Neural cell (in vitro differentiated cells): ENCODE results near the gene CPA3. TPM values are rescaled to one million over a fixed set of nuclear protein-coding genes. Genes with fewer than 3 reads are reported as not detected.

Source experiments
- H2AFZ ChIP-seq: fragments of 200-600, 300-800 bp; sonication (generic), shearing (Covaris generic); 2 replicates; pipeline ENCODE4 v1.6.0; 2014; ENCODE audit warnings: low read depth, mild to moderate bottlenecking, antibody characterized with exemption, low read length, moderate library complexity
- H3F3A ChIP-seq: fragments of 200-600 bp; shearing (Covaris generic); 2 replicates; pipeline ENCODE4 v1.6.1; 2016; ENCODE audit warnings: mild to moderate bottlenecking, moderate library complexity, mixed read lengths, antibody characterized with exemption, low read length; ENCODE audit not compliant: insufficient read depth, poor library complexity, severe bottlenecking
- H3K27ac ChIP-seq: fragments of 200-600, 300-800 bp; sonication (generic), shearing (Covaris generic); 2 replicates; pipeline ENCODE4 v1.5.1; 2014; ENCODE audit warnings: mild to moderate bottlenecking, low read length, moderate library complexity
- H3K27me3 ChIP-seq: fragments of 300-800, 200-600 bp; sonication (generic), shearing (Covaris generic); 2 replicates; pipeline ENCODE4 v1.6.0; 2014; ENCODE audit warnings: mild to moderate bottlenecking, low read depth, low read length, moderate library complexity; ENCODE audit not compliant: insufficient read depth
- H3K36me3 ChIP-seq: fragments of 300-800, 200-600 bp; sonication (generic), shearing (Covaris generic); 2 replicates; pipeline ENCODE4 v1.5.1; 2014; ENCODE audit warnings: mild to moderate bottlenecking, antibody characterized with exemption, low read length, moderate library complexity; ENCODE audit not compliant: insufficient read depth
- H3K4me2 ChIP-seq: fragments of 300-800, 200-600 bp; sonication (generic), shearing (Covaris generic); 2 replicates; pipeline ENCODE4 v1.6.0; 2014; ENCODE audit warnings: mild to moderate bottlenecking, low read length
- H3K4me3 ChIP-seq: fragments of 300-800, 200-600 bp; sonication (generic), shearing (Covaris generic); 2 replicates; pipeline ENCODE4 v1.5.1; 2014; ENCODE audit warnings: mild to moderate bottlenecking, low read length, moderate library complexity
- H3K79me2 ChIP-seq: fragments of 200-600 bp; shearing (Covaris generic); replicated peaks from 2 replicates; pipeline ENCODE4 v1.6.0; 2014; ENCODE audit warnings: mild to moderate bottlenecking, low read length, moderate library complexity; ENCODE audit not compliant: insufficient read depth
- H3K9ac ChIP-seq: fragments of 300-800, 200-600 bp; sonication (generic), shearing (Covaris generic); 2 replicates; pipeline ENCODE4 v1.6.1; 2016; ENCODE audit warnings: mild to moderate bottlenecking, low read length, mixed read lengths
- H3K9me2 ChIP-seq: fragments of 200-600 bp; shearing (Covaris generic); 2 replicates; pipeline ENCODE4 v1.6.1; 2016; ENCODE audit warnings: mild to moderate bottlenecking, low read length, mixed read lengths; ENCODE audit not compliant: insufficient read depth
- H3K9me3 ChIP-seq: fragments of 200-600, 300-800 bp; sonication (generic), shearing (Covaris generic); 2 replicates; pipeline ENCODE4 v1.6.1; 2016; ENCODE audit warnings: mild to moderate bottlenecking, mixed run types, low read length, moderate library complexity, mixed read lengths
- H4K20me1 ChIP-seq: fragments of 200-600 bp; shearing (Covaris generic); 2 replicates; pipeline ENCODE4 v1.6.1; 2016; ENCODE audit warnings: mild to moderate bottlenecking, mixed run types; ENCODE audit not compliant: insufficient read depth
- CTCF ChIP-seq: fragments of 450-650 bp; IDR thresholded peaks from 2 replicates; pipeline ENCODE4 v1.5.1; 2014; ENCODE audit warnings: antibody characterized with exemption, mild to moderate bottlenecking, moderate library complexity; ENCODE audit not compliant: poor library complexity, severe bottlenecking
- EP300 ChIP-seq: fragments of 450-650 bp; conservative IDR thresholded peaks from 2 replicates; pipeline ENCODE4 v1.6.1; 2014; ENCODE audit warnings: antibody characterized with exemption, mild to moderate bottlenecking, moderate library complexity; ENCODE audit not compliant: poor library complexity, severe bottlenecking
- EZH2 ChIP-seq: fragments of 200-600, 300-800 bp; shearing (Covaris generic), sonication (generic); IDR thresholded peaks from 2 replicates; pipeline ENCODE4 v1.6.1; 2014; ENCODE audit warnings: antibody characterized with exemption, low read length, borderline replicate concordance, mild to moderate bottlenecking; ENCODE audit not compliant: insufficient read depth, poor library complexity, severe bottlenecking
- MXI1 ChIP-seq: fragments of 450-650 bp; conservative IDR thresholded peaks from 2 replicates; pipeline ENCODE4 v1.6.1; 2014; ENCODE audit warnings: antibody characterized with exemption, mild to moderate bottlenecking; ENCODE audit not compliant: poor library complexity, severe bottlenecking
- POLR2AphosphoS5 ChIP-seq: IDR thresholded peaks from 2 replicates; pipeline ENCODE4 v1.6.1; 2012
- RAD21 ChIP-seq: fragments of 450-650 bp; conservative IDR thresholded peaks from 2 replicates; pipeline ENCODE4 v1.6.1; 2014; ENCODE audit warnings: antibody characterized with exemption, mild to moderate bottlenecking, moderate library complexity
- REST ChIP-seq: IDR thresholded peaks from 2 replicates; pipeline ENCODE4 v1.6.1; 2012; ENCODE audit warnings: borderline replicate concordance
- SMC3 ChIP-seq: fragments of 450-650 bp; conservative IDR thresholded peaks from 2 replicates; pipeline ENCODE4 v1.6.1; 2014; ENCODE audit warnings: antibody characterized with exemption, mild to moderate bottlenecking, moderate library complexity; ENCODE audit not compliant: poor library complexity
- TAF1 ChIP-seq: IDR thresholded peaks from 2 replicates; pipeline ENCODE4 v1.6.1; 2012; ENCODE audit warnings: low read depth
- polyA plus RNA-seq: library from polyadenylated mRNA; depleted of rRNA; stranded (reverse); fragments of >200 nt; gene quantifications from 2 replicates; pipeline ENCODE4 v1.2.3, GENCODE V29; 2014

The CPA3 gene
- polyA plus RNA-seq, 1 donor from 2014 or later: not detected

- Histone ChIP-seq H3F3A (no peaks in the 10 kb centered on the region), H3K9me2 (no peaks in the 10 kb centered on the region), H3K36me3 (no peaks in the 10 kb centered on the region), H3K27ac (no peak overlapping the region), H3K9me3 (no peaks in the 10 kb centered on the region), H3K4me2 (no peak overlapping the region), H3K27me3 (no peaks in the 10 kb centered on the region), H4K20me1 (no peaks in the 10 kb centered on the region), H3K9ac (no peak overlapping the region), H3K4me3 (no peak overlapping the region), H2AFZ (no peak overlapping the region), H3K79me2 (no peaks in the 10 kb centered on the region)
- no peak for TF ChIP-seq EZH2
- TF ChIP-seq SMC3: no peak
- TF ChIP-seq CTCF: no peak
- TF ChIP-seq EP300: no peak
- TF ChIP-seq MXI1: no peak
- TF ChIP-seq POLR2AphosphoS5: no peak
- TF ChIP-seq REST: no peak
- TF ChIP-seq TAF1: no peak
- no peak for TF ChIP-seq RAD21
These were observed 39.6 kb upstream of the CPA3 start for GRCh38 chr3:148825476-148825875.

GRCh38 chr3:148827585-148827984 lies 37.5 kb upstream of the CPA3 start, which contains the start of gene CPB1:
Gene CPB1 (plus strand): TSS chr3:148827811. CDS start chr3:148827824, 13 bp downstream.
- H4K20me1 ChIP-seq: no peaks in the 10 kb centered on the region
- no peaks in the 10 kb centered on the region for H3K36me3 ChIP-seq
- no peaks in the 10 kb centered on the region for H3K79me2 ChIP-seq

More at GRCh38 chr3:148827585-148827984, 37.5 kb upstream of the CPA3 start, which contains the start of gene CPB1:
- no peaks in the 10 kb centered on the region for H3F3A ChIP-seq
- no peak within 1 kb of the TSS for H2AFZ ChIP-seq
- H3K9me3 ChIP-seq: no peaks in the 10 kb centered on the region
- no peaks in the 10 kb centered on the region for H3K9me2 ChIP-seq
- H3K4me3 ChIP-seq: no peak within 1 kb of the TSS
- H3K4me2 ChIP-seq: no peak within 1 kb of the TSS
- H3K27ac ChIP-seq: no peak within 1 kb of the TSS
- H3K9ac ChIP-seq: no peak within 1 kb of the TSS
- no peaks in the 10 kb centered on the region for H3K27me3 ChIP-seq
- TF ChIP-seq REST: no peak
